ENCODE results near the gene OR8J1. TPM values are rescaled to one million over a fixed set of nuclear protein-coding genes. Genes with fewer than 3 reads are reported as not detected.

OR8J1 gene
- total RNA-seq, 1 experiment from 2014 or later = not detected

DNA sequence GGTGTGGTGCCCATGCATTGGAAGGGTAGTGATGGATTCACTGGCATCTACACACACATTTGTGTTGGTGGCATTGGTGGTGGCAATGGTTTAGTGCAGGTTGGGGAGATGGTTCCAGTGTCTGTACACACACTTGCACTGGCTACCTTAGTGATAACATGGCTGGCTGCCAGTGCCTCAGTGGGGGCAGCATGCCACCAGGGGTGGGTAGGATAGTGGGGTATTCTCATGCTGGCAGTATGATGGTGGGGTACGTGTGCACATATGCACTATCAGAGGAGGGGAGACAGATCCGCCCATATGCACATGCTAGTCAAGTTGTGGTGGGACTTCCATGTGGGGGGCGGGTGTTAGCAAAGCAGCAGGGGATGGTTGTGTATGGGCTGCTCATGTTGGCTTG, 46.3 kb upstream of the OR8J1 start:
- no peak for TF ChIP-seq SRF (IDR thresholded peaks at IDR 0.05; ENCODE audit: low read depth)
- TF ChIP-seq, protein P1, sequence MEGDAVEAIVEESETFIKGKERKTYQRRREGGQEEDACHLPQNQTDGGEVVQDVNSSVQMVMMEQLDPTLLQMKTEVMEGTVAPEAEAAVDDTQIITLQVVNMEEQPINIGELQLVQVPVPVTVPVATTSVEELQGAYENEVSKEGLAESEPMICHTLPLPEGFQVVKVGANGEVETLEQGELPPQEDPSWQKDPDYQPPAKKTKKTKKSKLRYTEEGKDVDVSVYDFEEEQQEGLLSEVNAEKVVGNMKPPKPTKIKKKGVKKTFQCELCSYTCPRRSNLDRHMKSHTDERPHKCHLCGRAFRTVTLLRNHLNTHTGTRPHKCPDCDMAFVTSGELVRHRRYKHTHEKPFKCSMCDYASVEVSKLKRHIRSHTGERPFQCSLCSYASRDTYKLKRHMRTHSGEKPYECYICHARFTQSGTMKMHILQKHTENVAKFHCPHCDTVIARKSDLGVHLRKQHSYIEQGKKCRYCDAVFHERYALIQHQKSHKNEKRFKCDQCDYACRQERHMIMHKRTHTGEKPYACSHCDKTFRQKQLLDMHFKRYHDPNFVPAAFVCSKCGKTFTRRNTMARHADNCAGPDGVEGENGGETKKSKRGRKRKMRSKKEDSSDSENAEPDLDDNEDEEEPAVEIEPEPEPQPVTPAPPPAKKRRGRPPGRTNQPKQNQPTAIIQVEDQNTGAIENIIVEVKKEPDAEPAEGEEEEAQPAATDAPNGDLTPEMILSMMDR (IDR thresholded peaks at IDR 0.05 in 2 of 3, conservative IDR thresholded peaks at IDR 0.05 in 1 of 3; ENCODE audit: borderline replicate concordance in 1 of 3, insufficient read depth in 1 of 3, low read depth in 2 of 3, low read length in 2 of 3) = no peak
- TF ChIP-seq FOSL1 (IDR thresholded peaks at IDR 0.05; ENCODE audit: low read depth) = no peak
- no peak for TF ChIP-seq EZH2phosphoT487 (IDR thresholded peaks at IDR 0.05; ENCODE audit: borderline replicate concordance)
- no peak for TF ChIP-seq ELF1 (IDR thresholded peaks at IDR 0.05; ENCODE audit: borderline replicate concordance, low read depth)
- TF ChIP-seq CEBPB (IDR thresholded peaks at IDR 0.05; ENCODE audit: low read depth) = no peak
- no peak for TF ChIP-seq JUND (IDR thresholded peaks at IDR 0.05)
- no peak for TF ChIP-seq YY1 (IDR thresholded peaks at IDR 0.05; ENCODE audit: extremely low read depth, insufficient replicate concordance, low read depth, low read length)
- H3K4me1 ChIP-seq (ENCODE audit: control insufficient read depth in 1 of 2, insufficient read depth in 2 of 2, low read length in 2 of 2) = no peaks in the 10 kb centered on the region
- no peak for ATAC-seq

DNA sequence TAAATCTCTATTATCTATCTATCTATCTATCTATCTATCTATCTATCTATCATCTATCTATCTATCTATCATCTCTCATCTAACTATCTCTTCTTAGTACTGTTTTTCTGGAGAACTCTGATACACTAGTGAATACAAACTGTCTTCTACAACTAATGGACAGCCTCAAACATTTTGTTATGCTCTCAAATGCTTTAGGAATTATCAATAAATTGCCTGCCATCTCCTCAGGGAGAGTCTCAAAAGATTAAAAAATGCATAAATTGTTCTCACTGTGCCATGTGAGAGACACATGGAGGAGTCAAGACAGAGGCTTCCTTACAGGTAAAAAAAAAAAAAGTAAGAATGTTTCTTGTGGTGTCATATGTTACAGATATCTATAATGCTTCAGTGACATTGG, 39.2 kb upstream of the OR8J1 start, which contains the start of gene OR8K3:
Gene OR8K3, plus strand, starts transcription at position 301 of the 400 bp plus-strand sequence. CDS start 3,163 bp downstream, outside the sequence.
- intact Hi-C loops (cut with micrococcal nuclease) = no loop called here
- POLR2A ChIA-PET = no interaction called here
- Histone ChIP-seq H3K4me3 (replicated peaks in 1 of 2; ENCODE audit: low read depth in 1 of 2, low read length in 2 of 2) (no peak within 1 kb of the TSS), H3K27me3 (ENCODE audit: insufficient read depth, low read length) (no peaks in the 10 kb centered on the region), H3K27ac (ENCODE audit: low read depth, low read length) (no peak within 1 kb of the TSS), H3K4me2 (ENCODE audit: low read length) (no peak within 1 kb of the TSS), H3K4me1 (ENCODE audit: control insufficient read depth in 1 of 2, insufficient read depth in 2 of 2, low read length in 2 of 2) (no peaks in the 10 kb centered on the region), H3K79me2 (ENCODE audit: insufficient read depth, low read length) (no peaks in the 10 kb centered on the region), H2AFZ (ENCODE audit: low read depth, low read length, poor library complexity, severe bottlenecking) (no peak within 1 kb of the TSS), H3K9me3 (ENCODE audit: control insufficient read depth in 1 of 2, insufficient read depth in 1 of 2, low read depth in 1 of 2, low read length in 2 of 2) (peaks cover 23 to 30% of the 10 kb centered on the region in 2 experiments; a peak in 2 of 4 replicates), H3K9me2 (ENCODE audit: insufficient read depth) (no peaks in the 10 kb centered on the region), H3K9ac (ENCODE audit: low read length) (no peak within 1 kb of the TSS), H4K20me1 (ENCODE audit: insufficient read depth) (no peaks in the 10 kb centered on the region), H3K36me3 (ENCODE audit: control insufficient read depth in 1 of 2, insufficient read depth in 2 of 2, low read length in 2 of 2) (no peaks in the 10 kb centered on the region)
- no peak for DNase-seq (ENCODE audit: low read depth, low spot score)
- TF ChIP-seq EZH2 (IDR thresholded peaks at IDR 0.05) = no peak
- TF ChIP-seq ELF1 (IDR thresholded peaks at IDR 0.05; ENCODE audit: borderline replicate concordance, low read depth) = no peak
- ATAC-seq = no peak
- no TSS peak for BruUV-seq (replicated peaks)
- RAD21 ChIA-PET (ENCODE audit: low non-redundant PET in 1 of 2, low total read pairs in 2 of 2, uncharacterized antibody in 2 of 2, unreplicated experiment in 2 of 2) = no interaction called here
- CTCF ChIA-PET = no interaction called here

More for the DNA sequence above, 46.3 kb upstream of the OR8J1 start:
- RAD21 ChIA-PET (ENCODE audit: low non-redundant PET in 1 of 2, low total read pairs in 2 of 2, uncharacterized antibody in 2 of 2, unreplicated experiment in 2 of 2) = no interaction called here
- Histone ChIP-seq H3K79me2 (ENCODE audit: insufficient read depth, low read length) (no peaks in the 10 kb centered on the region), H3K27ac (ENCODE audit: low read depth, low read length) (no peak overlapping the region), H3K9ac (ENCODE audit: low read length) (no peak overlapping the region), H4K20me1 (ENCODE audit: insufficient read depth) (no peaks in the 10 kb centered on the region), H3K4me3 (replicated peaks in 1 of 2; ENCODE audit: low read depth in 1 of 2, low read length in 2 of 2) (no peak overlapping the region), H2AFZ (ENCODE audit: low read depth, low read length, poor library complexity, severe bottlenecking) (no peak overlapping the region), H3K9me2 (ENCODE audit: insufficient read depth) (no peaks in the 10 kb centered on the region), H3K4me2 (ENCODE audit: low read length) (no peak overlapping the region), H3K9me3 (ENCODE audit: control insufficient read depth in 1 of 2, insufficient read depth in 1 of 2, low read depth in 1 of 2, low read length in 2 of 2) (peaks cover 25 to 40% of the 10 kb centered on the region in 2 experiments; a peak in 2 of 4 replicates), H3K27me3 (ENCODE audit: insufficient read depth, low read length) (no peaks in the 10 kb centered on the region), H3K36me3 (ENCODE audit: control insufficient read depth in 1 of 2, insufficient read depth in 2 of 2, low read length in 2 of 2) (no peaks in the 10 kb centered on the region)
- intact Hi-C loops (cut with micrococcal nuclease) = no loop called here
- POLR2A ChIA-PET = no interaction called here
- DNase-seq (ENCODE audit: low read depth, low spot score) = no peak
- CTCF ChIA-PET = no interaction called here
- BruUV-seq (replicated peaks) = no TSS peak

Measured in HCT116 (cell line).